ENCODE results near the gene STPG2.

GRCh38 chr4:98094118-98094517 lies 49.2 kb downstream of the STPG2 start:
- TF ChIP-seq, protein P1, sequence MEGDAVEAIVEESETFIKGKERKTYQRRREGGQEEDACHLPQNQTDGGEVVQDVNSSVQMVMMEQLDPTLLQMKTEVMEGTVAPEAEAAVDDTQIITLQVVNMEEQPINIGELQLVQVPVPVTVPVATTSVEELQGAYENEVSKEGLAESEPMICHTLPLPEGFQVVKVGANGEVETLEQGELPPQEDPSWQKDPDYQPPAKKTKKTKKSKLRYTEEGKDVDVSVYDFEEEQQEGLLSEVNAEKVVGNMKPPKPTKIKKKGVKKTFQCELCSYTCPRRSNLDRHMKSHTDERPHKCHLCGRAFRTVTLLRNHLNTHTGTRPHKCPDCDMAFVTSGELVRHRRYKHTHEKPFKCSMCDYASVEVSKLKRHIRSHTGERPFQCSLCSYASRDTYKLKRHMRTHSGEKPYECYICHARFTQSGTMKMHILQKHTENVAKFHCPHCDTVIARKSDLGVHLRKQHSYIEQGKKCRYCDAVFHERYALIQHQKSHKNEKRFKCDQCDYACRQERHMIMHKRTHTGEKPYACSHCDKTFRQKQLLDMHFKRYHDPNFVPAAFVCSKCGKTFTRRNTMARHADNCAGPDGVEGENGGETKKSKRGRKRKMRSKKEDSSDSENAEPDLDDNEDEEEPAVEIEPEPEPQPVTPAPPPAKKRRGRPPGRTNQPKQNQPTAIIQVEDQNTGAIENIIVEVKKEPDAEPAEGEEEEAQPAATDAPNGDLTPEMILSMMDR (IDR thresholded peaks at IDR 0.05; ENCODE audit: extremely low read depth in 1 of 2, insufficient read depth in 1 of 2, low read depth in 1 of 2, low read length in 2 of 2): no peak
- TF ChIP-seq POLR2AphosphoS5 (IDR thresholded peaks at IDR 0.05; ENCODE audit: insufficient read depth, low read depth, low read length): no peak

All from endothelial cell of umbilical vein (primary cell).